ENCODE data around the gene MEGF6.
"Not testable (repeated sequence)": the region's sequence is repeated elsewhere in the genome, so short reads cannot be mapped to it uniquely, and the experiment has no call there.

MEGF6 gene

DNA sequence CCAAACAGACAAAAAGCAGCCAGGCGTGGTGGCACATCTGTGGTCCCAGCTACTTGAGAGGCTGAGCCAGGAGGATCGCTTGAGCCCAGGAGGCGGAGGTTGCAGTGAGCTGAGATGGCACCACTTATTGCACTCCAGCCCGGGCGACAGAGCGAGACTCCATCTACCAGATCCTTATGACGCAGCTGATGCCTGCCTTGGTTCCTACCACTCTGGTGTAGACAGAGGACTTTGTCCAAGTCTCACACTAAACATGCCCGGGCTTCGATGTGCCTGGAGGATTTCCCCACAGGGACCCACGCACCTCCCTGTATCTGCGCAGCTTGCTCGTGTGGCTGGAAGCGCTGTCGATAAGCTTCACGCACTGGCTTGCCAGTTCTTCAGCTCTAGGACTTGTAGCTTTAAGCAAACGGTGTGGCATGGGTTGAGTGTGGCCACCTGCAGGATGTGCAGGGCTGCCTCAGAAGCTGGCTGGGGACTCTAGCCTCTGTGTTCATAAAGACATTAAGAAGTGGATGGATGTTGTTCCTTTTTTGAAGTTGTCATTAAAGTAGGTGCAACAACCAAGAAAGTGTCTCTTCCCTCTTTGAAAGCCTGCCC, 18.4 kb upstream of the MEGF6 start:
- DNase-seq, result no peak

DNA sequence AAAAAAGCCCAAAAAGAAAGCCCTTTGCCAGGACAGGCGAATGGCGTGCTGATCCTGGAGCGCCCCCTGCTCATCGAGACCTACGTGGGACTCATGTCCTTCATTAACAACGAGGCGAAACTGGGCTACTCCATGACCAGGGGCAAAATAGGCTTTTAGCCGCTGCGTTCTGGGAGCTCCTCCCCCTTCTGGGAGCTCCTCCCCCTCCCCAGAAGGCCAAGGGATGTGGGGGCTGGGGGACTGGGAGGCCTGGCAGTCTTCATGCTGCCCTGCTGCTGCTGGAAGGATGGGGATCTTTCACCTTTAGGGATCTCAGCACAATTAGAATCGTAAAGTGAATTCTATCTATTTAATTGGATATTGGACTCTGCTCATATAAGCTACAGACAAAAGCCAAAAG, 17.1 kb upstream of the MEGF6 start:
- no peak for DNase-seq

DNA sequence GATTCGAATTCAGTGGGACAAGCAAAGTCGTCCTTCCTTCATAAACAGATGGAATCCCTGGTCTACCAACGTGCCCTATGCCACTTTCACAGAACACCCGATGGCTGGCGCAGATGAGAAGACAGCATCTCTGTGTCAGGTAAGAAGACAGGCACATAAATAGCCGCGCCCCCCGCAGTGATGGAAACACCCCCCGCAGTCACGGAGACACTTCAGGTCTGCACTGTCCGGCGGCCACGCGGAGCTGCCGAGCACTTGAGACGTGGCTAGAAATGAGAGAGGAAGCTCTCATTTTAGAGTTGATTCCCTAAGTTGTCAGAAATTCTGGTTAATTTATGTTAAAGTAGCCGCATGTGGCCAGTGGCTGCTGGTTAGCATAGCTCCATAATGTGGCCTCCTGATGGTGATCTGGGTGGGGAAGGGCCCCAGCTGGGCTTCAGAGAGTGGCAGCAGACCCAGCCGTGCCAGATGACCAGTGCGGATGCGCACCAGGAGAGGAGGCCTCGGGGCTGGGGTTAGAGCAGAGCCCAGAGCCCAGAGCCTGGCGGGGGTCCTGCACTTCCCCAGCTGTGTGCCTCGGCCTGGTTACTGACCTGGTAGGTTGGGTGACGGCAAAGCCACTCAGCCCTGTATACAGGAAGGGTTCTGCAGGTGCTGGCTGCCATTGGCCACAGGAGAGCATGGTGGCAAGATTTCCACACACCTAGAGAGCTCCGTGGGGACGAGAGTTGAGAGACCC, 16.4 kb upstream of the MEGF6 start:
- DNase-seq, result no peak

DNA sequence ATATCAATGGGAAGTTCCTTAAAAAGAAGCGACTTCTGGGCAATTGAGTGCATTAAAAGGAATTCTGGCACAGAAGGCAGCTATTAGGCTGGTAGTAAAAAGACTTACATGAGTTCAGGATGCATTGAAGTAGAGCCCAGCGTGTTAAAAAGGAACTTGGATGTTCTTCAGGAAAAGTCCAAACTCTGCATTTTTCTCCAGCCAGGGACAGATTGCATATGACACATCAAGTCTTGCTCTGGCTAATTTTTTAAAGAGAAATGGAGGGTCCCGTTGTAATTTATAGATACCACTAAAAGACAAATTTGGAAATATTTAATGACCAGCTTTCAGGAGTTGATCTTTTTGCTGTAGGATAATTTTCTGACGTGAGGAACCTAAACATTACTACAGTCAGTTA, 14.7 kb upstream of the MEGF6 start:
- no peak for DNase-seq

DNA sequence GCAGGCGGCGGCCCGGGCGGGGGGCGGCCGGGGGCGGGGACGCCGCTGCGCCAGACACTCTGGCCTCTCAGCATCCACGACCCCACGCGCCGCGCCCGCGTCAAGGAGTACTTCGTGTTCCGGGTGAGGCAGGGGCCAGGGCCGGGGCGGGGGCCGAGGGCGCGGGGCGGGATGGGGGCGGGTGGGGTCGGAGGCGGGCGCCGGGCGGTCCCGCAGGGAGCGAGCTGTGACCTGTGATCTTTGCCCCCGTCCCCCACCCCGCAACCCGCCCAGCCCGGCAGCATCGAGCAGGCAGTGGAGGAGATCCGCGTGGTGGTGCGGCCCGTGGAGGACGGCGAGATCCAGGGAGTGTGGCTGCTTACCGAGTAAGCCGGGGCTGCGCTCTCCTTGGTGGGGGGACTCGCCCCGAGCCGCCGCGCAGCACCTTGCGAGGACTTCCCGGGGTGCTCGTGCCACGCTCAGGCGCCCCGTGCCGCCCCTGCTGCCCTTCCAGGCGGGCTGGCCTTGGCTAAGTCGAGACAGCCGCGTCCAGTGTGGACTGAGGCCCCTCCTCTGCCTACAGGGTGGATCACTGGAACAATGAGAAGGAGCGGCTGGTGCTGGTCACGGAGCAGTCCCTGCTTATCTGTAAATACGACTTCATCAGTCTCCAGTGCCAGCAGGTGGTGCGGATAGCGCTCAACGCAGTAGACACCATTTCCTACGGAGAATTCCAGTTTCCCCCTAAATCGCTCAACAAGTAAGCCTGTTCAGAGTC, 14.0 kb upstream of the MEGF6 start:
- DNase-seq, result no peak

DNA sequence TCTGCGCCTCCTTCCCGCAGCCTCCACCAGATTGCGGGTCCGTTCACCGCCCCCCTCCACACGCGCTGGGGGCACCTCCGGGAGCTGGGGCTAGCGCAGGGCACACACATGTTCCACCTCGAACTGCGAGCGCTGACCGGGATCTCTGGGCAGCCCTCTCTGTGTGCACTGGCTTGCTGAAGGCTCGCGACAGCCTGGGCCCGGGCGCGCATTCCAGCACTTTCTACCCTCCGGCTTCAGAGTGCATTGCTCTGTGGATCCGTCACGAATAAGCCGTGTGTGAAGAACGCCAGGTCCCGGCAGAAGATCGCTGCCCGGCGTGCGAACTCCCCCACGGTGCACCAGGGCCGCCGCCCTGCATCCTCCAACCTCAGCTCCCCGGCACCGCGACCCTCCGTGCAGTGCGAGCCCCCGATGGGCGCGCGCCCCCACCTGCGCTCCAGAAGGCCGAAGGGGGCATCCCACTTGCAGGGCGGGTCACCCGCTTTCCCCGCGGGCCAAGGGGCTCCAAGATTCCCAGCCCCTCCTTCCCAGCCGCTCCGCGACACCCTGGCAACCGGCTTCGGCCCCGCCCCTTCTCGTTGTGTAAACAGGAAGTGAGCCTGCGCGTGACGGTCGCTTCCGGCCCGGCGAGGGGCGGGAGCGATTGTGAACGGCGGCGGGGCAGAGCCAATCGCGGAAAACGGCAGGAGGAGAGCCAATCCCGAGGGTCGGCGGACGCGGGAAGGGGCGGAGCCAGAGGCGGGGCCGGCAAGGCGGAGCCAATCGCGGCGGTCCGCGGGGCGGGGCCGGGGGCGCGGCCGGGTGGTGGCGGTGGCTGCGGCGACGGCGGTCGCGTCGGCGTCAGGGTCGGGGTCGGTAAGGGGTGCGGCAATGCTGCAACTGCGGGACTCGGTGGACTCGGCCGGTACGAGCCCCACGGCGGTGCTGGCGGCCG, 13.2 kb upstream of the MEGF6 start, which contains the start of gene TPRG1L:
TPRG1L (plus strand) TSS at position 816 of the 937 bp plus-strand sequence; CDS start at position 874, 58 bp downstream.
- peak; percentile 100 for DNase-seq

DNA sequence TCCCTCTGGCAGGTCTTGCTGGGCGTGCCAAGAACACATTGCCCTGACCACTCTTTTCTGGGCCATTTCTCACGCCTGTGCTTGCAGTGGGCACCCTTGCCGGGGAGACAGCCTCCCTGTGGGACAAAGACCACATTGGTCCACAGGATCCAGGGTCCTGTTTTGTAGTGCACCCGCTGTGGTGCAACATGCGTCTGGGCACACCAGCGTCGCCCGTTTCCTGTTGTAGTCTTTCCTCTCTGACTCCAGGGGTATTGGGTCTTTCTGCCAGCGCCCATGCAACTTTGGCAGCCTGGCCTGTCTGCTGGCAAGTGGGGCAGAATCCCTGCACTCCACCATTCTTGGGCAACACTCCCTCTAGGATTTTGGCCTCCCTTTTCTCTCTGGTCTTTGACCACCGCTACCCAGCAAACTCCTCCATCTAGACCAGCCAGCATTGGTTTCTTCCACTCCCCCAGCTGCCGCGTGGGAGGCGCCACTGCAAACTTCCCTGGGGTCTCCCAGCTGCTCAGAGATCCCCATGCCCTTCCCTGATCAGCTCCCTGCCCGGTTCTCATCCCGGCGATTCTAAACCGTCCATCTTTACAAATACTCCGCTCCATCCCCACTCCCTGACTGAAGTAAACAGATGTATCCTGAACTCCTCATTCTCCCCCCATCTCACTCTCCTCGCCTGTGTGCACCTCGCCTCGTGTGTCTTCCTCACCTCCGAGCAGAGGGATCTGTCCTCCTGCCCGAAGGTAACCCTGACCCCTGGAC, 12.3 kb upstream of the MEGF6 start:
- no peak for DNase-seq

DNA sequence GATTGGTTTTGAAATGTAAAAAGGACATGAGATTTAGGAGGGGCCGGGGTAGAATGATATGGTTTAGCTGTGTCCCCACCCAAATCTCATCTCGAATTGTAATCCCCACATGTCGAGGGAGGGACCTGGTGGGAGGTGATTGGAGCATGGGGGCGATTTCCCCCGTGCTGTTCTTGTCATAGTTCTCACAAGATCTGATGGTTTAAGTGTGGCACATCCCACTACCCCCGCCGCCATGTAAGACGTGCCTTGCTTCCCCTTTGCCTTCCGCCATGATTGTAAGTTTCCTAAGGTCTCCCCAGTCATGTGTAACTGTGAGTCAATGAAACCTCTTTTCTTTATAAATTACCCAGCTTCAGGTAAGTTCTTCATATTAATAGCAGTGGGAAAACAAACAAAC, 10.8 kb upstream of the MEGF6 start:
- DNase-seq, result not testable (repeated sequence)

DNA sequence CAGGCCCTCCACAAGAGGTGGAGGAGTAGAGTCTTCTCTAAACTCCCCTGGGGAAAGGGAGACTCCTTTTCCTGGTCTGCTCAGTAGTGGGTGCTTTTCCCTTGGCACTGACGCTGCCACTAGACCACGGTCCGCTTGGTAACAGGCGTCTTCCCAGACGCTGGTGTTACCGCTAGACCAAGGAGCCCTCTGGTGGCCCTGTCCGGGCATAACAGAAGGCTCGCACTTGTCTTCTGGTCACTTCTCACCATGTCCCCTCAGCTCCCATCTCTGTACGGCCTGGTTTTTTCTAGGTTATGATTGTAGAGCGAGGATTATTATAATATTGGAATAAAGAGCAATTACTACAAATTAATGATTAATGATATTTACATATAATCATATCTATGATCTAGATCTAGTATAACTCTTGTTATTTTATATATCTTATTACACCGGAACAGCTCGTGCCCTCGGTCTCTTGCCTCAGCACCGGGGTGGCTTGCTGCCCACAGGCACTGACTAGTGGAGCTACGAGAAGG, 9.9 kb upstream of the MEGF6 start:
- peak; percentile 29 for DNase-seq

DNA sequence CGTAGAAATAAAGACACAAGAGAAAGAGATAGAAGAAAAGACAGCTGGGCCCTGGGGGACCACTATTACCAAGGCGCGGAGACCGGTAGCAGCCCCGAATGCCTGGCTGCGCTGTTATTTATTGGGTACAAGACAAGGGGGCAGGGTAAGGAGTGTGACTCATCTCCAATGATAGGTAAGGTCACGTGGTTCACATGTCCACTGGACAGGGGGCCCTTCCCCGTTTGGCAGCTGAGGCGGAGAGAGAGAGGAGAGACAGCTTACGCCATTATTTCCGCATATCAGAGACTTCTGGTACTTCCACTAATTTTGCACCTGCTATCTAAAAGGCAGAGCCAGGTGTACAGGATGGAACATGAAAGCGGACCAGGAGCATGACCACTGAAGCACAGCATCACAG, 9.4 kb upstream of the MEGF6 start:
- DNase-seq, result no peak

DNA sequence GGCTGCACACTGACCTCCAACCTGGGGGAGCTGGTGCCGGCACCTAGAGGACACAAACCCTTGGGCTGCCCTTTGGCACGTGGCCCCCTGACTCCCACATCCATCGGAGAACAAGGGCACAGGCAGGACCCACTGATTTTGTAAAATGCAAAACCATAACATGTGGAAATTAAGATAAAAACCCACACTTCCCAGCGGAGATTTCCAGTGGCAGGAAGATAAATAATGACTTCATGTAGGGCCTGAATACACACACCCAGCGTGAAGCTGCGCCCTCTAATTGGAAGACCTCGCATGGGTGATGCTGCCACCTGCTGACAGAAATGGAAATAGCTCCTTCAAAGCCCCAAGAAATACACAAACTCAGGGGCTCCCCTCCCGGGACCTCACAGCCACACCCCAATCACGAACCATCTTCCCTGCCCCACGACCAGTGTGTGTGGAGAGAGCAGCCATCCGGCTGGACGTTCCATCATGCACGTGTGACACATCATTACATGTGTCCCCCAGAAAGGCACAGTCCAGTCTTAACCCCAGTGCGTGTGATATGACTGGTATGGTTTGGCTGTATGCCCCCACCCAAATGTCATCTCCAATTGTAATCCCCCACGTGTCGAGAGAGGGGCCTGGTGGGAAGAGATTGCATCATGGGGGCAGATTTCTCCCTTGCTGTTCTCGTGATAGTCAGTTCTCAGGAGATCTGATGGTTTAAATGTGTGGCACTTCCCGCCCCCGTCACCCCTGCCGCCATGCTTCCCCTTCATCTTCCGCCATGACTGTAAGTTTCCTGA, 7.8 kb upstream of the MEGF6 start:
- peak; percentile 86 for DNase-seq

DNA sequence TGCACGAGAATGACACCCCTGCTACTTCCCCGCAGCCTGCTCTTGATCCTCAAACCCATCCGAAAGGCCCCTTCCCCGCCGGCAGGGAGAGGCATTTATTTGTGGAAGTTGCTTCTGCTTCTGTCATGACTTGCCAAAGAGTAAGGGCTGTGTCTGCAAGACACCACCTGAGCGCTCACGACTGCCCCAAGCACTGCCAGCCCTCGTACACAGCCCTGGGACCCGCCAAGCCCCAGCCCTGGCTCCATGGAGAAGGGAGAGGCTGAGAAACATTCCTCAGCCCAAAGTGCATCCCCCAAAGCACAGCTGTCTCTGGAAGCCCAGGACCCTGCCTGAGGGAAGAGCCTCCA, 7.2 kb upstream of the MEGF6 start:
- no peak for DNase-seq

DNA sequence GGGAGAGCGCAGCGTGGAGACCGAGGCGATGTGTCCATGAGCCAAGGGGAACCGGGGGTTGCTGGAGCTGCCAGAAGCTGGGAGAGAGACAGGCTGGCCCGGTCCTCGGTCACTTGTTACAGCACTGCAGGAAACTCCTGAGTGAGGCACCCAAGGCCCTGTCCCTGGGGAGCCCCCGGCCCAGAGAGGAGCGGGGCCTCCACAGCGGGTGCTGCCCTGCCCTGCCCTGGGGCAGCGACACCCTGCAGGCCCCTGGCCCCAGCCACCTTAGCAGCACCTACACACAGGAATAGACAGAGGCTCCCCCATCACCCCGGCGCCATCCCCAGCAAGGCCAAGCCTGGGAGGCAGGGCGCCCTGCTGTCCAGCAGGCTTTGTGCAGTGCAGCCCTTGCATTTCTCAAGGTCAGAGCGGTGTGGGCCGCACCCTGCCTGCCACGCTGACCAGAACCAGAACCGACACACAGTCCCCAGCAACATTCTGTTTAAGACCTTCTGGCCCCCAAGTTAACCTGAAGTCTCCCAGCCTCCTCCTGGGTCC, 6.6 kb upstream of the MEGF6 start:
- no peak for DNase-seq

DNA sequence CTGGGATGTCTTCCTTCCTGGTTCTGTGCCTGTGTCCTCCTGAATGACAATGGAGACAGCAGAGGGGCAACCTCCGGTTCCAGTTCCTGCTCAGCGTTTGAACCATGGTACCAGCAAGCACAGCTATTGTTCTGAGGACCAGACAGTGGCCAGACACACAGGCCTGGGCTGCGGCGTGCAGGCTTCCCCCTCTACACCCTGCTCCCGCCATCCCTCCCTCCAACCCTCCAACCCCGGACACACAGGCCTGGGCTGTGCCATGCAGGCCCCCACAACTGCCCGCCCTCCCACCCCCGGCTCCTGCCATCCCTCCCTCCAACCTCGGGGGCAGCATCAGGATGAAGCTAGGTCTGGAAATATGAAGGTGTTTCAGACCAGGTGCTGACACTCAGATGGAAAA, 5.6 kb upstream of the MEGF6 start:
- no peak for DNase-seq

DNA sequence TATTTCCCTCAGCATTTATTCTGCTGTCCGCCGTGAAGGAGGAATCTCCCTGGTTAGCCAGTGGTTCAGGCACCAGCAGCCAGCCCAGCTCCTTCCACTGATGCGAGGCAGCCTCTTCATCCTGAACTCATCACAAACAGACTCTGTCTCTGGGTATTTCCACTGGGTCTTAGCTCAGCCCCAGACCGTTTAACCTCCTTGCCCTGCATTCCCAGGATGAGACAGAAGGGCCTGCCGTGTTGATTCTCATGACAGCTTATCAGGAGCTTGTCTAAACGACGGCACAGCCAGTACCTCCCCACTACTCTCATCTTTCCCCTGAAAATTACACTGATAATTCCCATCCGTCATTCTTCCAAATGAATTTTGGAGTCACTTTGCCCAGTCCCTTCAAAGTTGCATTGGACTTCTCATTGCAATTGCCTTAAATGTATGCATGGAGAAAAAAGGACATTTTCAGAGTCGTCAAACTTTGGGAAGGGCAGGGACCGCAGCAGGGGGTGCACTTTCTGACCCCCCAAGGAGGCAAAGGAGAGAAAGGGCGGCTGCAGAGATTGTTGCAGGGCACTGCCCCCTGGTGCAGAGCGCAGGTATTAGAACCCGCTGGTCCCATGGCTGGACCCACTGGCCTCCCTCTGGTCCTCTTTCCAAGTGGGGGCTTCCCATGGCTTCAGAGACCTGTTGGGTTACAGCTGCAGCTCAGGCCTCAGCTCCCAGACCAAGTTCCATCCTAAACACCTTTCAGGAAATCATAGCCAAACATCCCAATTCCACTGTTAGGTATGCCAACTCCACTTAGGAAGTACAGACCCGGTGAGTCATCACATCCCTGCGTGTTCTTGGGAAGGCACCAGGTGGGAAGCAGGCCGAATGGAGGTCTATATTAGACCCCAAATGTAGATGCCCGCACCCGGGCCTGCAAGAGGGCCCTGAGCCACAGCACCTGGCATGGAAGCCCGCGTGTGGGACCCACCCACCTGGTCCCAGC, 3.7 kb upstream of the MEGF6 start:
- DNase-seq, result peak; percentile 50

DNA sequence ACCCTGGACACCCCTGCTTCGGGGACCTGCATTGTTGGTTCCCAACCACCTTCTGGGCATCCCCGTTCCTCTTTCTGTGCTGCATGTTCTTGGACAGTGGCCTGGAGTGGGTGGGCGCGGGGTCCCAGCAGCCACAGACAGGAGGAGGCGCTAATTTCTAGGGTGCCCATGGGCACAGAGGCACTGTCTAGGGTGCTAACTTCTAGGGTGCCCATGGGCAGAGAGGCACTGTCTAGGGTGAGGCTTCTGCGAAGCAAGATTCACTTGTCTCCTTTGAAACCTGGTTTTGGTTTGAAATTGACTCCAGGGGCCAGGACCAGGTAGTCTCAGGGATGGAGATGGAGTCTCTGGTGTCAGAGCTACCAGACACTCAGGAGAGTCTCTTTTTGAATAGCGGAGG, 815 bp upstream of the MEGF6 start:
- no peak for DNase-seq

DNA sequence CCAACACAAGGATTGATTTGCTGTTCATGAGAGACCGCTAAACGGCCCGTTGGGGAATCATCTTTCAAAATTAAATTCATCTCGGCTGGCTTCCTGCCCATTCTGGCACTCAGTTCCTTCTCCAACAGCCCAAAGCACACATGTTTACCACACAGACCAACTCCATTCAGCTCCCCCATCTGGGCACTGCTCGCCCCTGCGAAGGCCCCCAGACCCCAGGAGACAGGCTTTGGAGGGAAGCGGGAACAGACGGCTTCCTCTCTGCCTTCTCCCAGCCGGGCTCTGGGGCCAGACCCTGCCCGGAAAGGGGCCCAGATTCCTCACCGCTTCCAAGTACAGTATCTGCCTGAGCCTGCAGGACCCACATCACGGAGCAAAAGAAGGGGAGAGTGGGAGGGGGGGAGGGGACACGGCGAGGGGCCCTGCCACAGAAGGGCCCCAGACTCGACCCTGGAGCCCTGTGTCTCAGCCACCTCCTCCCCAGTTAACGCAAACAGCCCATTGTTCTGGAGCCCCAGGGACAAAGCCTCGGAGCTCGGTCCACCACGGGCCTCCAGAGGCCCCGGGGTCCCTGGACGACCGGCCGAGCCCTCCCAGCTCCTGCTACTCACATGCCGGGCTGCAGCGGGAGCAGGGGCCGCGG, 660 bp downstream of the MEGF6 start:
- peak; percentile 51 for DNase-seq

DNA sequence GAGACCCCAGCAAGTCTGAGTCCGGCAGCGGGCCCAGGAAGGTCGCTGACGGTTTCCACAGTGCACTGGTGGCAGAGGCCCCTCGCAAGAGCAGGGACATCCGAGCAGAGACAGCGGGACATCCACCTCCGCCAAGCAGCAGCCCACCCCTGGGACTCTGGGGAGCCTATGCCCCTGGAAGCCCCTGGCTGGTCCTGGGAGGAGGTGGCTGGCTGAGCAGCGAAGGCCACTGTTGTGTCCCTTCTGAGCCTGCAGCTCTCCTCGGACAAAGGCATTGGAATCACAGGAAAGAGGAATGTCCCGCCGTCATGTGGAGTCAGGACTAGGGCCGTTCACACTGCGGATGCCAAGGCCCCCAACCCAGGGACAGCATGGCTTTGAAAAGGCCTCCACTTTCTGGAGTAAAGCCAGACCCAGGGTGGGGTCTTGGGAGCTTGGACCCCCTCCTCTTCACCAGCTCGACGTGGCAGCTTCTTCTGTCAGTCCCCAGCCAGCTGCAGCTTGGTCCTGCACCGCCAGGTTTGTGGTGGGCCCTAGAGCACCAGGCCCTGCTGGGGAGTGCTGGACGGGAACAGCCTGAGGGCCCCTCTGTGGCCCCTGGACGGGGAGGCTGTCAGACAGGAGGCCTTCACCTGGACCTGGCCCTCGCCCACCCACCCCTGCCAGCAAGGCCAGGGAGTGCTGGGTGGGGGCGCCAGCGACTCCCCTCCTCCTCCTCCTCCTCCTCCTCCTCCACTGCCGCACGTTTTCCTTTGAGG, 1.4 kb downstream of the MEGF6 start:
- DNase-seq, result no peak

Data from RPMI8226 (cell line).